ELR (cell line): ENCODE results near the gene COL12A1.
A peak's percentile ranks its signal among the peaks of the same experiment; 100 is the strongest.
"Not testable (repeated sequence)": the region's sequence is repeated elsewhere in the genome, so short reads cannot be mapped to it uniquely, and the experiment has no call there.

Source experiments
- DNase-seq: peaks from one replicate; pipeline ENCODE4 v3.0.0-alpha.2; 2015; ENCODE audit warnings: low read depth

The COL12A1 gene

DNA sequence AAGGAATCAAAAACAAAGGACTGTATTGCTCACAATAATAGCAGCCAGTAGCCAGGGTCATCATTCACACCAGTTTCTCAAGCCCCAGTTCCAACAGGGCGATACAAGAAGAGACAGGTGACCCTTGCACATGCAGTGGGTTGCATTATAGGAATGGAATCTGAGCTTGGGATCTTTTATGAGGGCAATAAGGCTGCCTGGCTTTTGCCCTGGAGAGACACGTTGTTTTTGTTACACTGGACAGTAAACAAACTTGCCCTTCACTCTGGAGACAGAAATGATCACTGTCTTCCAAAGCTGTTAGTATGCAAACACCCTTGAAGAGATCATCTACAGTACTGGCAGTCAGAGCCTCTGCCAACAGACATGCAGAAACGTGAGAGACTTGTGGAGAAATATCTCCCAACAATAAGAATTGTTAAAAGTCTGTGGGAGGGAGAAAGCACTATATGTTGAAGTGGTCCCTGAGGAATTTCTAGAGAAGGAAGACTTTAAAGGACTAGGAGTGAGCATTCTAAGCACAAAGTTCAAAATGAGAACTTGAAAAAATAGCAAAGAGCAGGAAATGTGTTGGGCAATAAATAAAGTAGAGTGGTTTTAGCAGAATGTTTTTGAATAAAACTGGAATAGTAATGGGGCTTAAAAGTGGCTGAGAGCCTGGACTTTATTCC lies 6.2 kb upstream of the COL12A1 start:
- no peak for DNase-seq

DNA sequence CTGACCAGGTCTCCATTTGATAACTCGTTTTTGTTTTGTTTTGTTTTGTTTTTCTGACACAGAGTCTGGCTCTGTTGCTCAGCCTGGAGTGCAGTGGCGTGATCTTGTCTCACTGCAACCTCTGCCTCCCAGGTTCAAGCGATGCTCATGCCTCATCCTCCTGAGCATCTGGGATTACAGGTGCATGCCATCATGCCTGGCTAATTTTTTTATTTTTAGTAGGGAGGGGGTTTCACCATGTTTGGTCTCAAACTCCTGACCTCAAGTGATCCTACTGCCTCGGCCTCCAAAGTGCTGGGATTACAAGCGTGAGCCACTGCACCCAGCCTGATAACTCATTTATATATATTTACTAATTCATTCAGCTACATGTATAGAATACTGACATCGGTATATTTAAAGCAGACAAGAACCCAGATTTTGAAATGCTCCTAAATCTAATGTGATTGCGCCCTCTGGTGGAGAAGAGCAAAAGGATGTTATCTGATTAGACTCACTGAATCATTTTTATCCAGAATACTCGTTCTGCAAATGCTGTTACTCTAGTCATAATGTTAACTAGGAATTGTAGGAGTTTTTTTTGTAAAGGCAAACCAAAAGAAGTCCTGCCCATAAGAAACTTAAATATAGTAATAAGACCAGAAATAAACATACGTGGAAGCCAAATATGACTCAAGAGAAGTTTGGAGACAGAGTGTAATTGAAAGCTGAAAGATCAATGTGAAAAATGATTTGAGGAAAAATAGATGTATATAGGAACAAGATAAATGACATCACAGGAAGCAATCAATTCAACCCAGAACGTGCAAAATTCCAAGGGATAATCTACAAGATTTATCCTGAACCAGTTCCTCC lies 5.3 kb upstream of the COL12A1 start:
- DNase-seq: peak; percentile 83

DNA sequence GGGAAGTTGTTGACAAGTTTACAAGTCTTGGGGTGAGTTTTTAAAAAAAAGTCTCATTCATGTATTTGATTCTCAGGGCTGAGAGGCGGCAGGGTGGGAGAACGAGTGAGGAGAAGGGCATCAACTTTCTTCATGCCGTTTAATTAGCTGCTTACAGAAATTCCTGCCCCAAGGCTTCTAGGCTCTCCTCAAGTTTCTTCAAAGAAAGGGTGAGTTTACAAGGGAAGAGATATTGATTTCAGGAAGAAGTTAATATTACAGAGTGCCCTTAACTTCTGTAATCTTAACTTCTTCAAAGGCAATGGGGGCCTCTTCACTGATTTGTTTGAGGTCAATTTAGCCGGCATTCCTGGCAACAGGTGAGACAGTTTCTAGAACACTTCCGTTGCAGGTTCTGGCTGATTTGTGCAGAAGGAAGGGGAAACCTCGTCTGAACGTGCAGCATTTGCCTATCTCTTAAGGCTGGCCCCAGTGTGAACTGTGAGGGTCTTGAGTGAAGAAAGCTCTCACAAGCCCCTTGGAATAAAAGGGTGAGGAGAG lies 3.4 kb upstream of the COL12A1 start:
- no peak for DNase-seq

- peak; percentile 90 for DNase-seq
Observed at GRCh38 chr6:75208298-75209183, 2.7 kb upstream of the COL12A1 start.

DNA sequence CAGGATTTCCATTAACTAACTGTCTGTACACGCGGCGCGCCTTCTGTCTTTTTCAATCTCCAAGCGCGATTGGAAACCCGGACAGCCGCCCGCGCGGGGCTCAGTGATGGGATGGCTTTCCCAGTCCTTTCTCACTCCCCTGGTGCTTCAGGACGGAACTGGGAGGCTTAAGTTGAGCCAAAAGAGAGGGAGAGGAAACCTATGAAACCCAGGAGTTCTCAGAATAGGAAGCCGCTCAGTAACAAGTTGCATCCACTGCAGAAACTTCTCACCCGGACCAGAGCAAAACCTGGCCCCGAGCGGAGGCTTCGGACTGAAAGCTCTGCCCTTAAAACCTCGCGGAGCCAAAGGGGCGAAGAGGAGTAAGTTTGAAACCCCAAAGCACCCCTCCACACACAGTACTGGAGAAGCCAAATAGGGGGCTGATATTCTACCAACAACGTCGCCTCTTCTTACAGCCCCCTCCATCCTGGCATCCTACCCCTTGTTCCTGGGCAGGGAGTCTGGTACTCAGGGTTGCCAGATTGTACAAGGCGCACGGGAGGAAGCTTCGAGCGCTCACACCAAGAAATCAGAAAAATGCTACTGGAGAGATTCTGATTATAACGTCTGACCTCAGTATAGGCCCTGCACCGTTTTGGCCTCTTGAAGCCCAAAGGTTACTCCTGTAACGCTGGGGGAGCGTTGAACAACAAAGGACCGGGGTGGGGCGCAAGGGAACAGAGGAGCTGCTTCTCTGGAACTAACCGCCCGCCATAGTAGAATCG lies 906 bp upstream of the COL12A1 start:
- no peak for DNase-seq

DNA sequence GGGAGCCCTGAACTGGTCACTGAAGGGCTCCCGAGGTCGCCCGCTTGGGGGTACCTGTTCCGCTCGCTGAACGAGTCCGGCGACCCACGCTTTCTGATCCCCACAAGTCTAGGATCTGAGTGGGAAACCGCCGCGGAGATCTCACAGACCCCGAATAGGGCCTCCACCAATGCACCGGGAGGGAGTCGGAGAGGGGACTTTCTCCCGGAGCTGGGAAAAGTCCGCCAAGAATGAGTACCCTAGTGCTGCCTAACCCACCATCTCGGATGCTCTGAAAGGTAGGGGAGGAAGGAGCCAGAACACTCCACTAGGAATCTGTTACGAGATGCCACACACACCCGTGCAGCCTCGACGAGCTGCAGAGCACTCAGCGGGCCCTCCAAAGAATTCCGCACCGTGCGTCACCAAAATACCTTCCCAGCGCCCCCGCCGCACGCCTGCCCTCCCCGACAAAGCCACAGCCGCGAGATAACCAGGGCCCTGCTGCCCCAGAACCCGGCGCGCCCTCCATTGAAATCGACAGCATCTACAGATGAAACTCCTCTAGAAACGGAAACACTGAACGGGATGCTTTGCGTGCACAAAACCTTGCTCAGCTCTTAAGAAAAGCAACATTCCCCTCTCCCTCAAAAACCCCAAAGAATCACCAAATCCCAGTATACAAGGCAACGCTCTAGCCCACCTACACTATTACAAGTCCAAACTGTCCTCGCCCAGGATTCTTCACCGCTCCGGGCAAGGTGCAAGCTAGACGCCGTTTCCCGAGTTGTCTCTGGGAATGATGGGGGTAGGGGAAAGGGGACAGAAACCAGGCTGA lies 686 bp downstream of the COL12A1 start:
- DNase-seq: peak; percentile 91

DNA sequence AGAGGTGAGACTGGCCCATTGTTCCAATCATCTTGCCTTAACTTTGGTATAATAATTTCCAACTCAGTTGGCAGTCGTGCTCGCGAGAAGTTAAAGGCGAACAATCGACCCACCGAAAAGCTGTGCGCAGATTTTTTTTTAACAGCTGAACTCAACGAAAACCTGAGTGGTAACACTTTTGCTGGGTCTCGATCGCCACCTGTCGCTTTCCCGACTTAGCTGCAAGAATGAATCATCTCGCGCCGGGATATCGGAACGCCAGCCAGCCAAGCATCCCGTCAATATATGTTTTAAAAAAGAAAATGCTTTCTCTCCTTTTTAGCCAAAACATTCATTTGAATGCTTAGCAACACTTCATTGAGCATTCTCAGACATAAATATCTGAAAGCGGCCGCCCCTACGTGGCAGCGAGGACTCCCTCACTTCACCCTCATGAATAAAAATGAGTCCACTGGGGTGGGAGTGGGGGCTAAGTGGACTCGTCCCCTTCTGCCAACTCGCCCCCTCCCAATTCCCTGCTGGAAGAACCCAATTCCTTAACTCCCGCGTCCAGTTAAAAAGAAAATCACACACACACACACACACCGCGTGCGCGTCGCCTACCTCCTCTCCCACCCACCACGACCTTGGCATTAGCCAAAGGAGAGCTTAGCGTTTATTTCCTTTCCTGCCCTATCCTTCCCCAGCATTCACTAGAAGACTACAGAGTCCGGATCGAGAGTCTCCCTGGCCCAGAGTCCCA lies 1.5 kb downstream of the COL12A1 start:
- DNase-seq: peak; percentile 97

GRCh38 chr6:75203721-75204120 lies 2.1 kb downstream of the COL12A1 start:
- peak; percentile 48 for DNase-seq

DNA sequence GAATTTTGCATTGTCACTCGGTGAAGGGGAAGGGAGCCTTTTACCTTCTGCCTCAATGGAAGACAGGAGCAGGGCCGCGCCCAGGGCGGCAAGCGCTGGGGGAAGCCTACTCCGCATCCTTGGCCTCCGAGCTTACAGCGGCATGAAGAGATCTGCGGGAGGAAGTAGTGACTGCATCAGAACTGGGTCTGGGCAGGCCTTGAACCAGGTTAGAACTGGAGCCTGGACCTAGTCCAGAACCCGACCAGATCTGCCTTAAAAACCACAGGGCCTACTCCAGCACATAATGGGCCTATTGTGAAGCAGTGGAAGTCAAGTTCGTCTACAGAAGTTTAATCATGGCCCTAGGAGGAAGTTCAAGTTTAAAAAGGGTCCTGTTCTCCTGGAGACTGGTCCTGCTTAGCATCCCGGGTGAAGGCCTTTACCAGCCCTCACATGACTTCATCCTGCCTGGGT lies 3.1 kb downstream of the COL12A1 start:
- DNase-seq: peak; percentile 7

- no peak for DNase-seq
Observed at GRCh38 chr6:75201901-75202672, 3.8 kb downstream of the COL12A1 start.

DNA sequence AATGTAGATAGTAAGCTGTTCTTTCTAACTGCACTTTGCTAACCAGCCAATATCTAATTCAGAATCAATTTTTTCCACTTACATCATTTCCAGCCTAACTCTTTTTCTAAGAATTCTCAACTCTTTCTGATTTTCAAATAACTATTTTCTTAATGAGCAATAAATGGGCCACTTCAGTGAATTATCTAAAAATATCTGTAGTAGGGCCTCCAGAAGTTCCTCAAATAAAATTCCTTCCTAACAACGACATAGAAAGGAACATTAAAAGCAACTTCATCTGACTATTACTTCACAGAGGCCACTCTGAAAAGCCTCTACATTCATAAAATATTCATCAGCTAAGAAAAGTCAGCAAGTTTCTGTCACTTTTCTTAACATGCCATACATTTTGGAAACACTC lies 4.8 kb downstream of the COL12A1 start:
- DNase-seq: no peak

- DNase-seq: peak; percentile 43
Observed at GRCh38 chr6:75199889-75200288, 6.0 kb downstream of the COL12A1 start.

- peak; percentile 88 for DNase-seq
Observed at GRCh38 chr6:75196081-75196687, 9.7 kb downstream of the COL12A1 start.

- DNase-seq: no peak
Observed at GRCh38 chr6:75188221-75188925, 17.5 kb downstream of the COL12A1 start.

GRCh38 chr6:75186581-75186980 lies 19.3 kb downstream of the COL12A1 start:
- not testable (repeated sequence) for DNase-seq

DNA sequence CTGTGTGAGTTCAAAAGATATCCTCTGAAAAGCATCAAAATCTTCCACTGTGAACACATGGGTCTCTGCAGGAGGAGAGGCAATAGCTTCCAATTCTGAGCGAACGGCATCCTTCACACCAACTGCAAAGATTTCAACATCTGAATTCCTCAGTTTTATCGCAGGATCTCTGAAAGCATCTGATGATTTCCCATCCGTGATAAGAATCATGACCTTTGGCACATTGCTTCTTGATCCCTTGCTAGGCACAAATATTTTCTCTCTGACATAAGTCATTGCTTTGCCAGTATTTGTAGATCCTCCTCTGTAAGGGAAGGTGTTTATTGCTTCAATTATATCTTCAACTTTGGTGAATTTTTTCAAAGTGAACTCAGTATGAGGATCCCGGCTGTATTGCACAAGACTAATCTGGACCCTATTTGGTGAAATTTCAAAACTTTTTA lies 22.7 kb downstream of the COL12A1 start:
- peak; percentile 45 for DNase-seq

DNA sequence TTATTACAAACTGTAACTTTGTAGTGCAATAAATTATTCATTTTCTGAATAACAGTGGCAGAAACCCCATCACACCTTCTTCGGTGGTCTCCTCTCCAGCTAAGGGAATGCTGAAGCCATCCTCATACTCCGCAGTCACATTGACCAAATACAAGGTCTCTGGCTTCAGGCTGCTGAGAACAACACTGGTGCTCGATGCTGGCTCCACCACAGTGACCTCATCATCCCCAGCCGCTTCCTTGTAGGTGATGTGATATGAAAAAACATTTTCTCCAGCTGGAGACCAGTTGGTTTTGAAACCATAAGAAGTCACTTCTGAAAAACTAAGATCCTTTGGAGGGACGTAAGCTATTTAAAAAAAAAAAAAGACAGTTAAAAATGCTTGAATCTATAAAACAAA lies 25.0 kb downstream of the COL12A1 start:
- no peak for DNase-seq

GRCh38 chr6:75178757-75179156 lies 27.1 kb downstream of the COL12A1 start:
- peak; percentile 15 for DNase-seq
